GM18858 (cell line): ENCODE results near the gene SEMA5A.
A peak's percentile ranks its signal among the peaks of the same experiment; 100 is the strongest.

ENCODE experiments used
- ATAC-seq: cut with Tn5 transposase; IDR thresholded peaks from one replicate; pipeline ENCODE4 v1.9.1; 2021; ENCODE audit not compliant: unreplicated experiment

Gene SEMA5A

GRCh38 chr5:9241479-9242305 lies 304.2 kb downstream of the SEMA5A start:
- no peak for ATAC-seq

- no peak for ATAC-seq
These were observed 305.4 kb downstream of the SEMA5A start for GRCh38 chr5:9240431-9240830.

GRCh38 chr5:9239626-9240025 lies 306.2 kb downstream of the SEMA5A start:
- no peak for ATAC-seq

- ATAC-seq = no peak
These were observed 306.8 kb downstream of the SEMA5A start for GRCh38 chr5:9239071-9239470.

GRCh38 chr5:9233712-9234111 lies 312.2 kb downstream of the SEMA5A start:
- no peak for ATAC-seq

GRCh38 chr5:9233035-9233434 lies 312.8 kb downstream of the SEMA5A start:
- ATAC-seq = no peak

GRCh38 chr5:9231842-9232241 lies 314.0 kb downstream of the SEMA5A start:
- ATAC-seq = no peak

GRCh38 chr5:9230355-9230754 lies 315.5 kb downstream of the SEMA5A start:
- no peak for ATAC-seq

- no peak for ATAC-seq
These were observed 319.8 kb downstream of the SEMA5A start for GRCh38 chr5:9226016-9226536.

GRCh38 chr5:9222054-9222976 lies 323.6 kb downstream of the SEMA5A start:
- no peak for ATAC-seq

GRCh38 chr5:9218358-9218757 lies 327.5 kb downstream of the SEMA5A start:
- ATAC-seq = no peak

- no peak for ATAC-seq
These were observed 333.3 kb downstream of the SEMA5A start for GRCh38 chr5:9212605-9213004.

- ATAC-seq = no peak
These were observed 335.9 kb downstream of the SEMA5A start for GRCh38 chr5:9209846-9210492.

- peak; percentile 96 for ATAC-seq
These were observed 338.0 kb downstream of the SEMA5A start for GRCh38 chr5:9207817-9208418.

GRCh38 chr5:9202636-9203035 lies 343.2 kb downstream of the SEMA5A start:
- no peak for ATAC-seq

- ATAC-seq = no peak
These were observed 344.1 kb downstream of the SEMA5A start for GRCh38 chr5:9201761-9202160.

- no peak for ATAC-seq
These were observed 344.9 kb downstream of the SEMA5A start for GRCh38 chr5:9201011-9201410.

- no peak for ATAC-seq
These were observed 347.5 kb downstream of the SEMA5A start for GRCh38 chr5:9198394-9198793.

- peak; percentile 100 for ATAC-seq
These were observed 348.0 kb downstream of the SEMA5A start for GRCh38 chr5:9197881-9198260.

GRCh38 chr5:9196403-9197227 lies 349.3 kb downstream of the SEMA5A start:
- no peak for ATAC-seq
